ENCODE data around the gene CCDC61.

DNA sequence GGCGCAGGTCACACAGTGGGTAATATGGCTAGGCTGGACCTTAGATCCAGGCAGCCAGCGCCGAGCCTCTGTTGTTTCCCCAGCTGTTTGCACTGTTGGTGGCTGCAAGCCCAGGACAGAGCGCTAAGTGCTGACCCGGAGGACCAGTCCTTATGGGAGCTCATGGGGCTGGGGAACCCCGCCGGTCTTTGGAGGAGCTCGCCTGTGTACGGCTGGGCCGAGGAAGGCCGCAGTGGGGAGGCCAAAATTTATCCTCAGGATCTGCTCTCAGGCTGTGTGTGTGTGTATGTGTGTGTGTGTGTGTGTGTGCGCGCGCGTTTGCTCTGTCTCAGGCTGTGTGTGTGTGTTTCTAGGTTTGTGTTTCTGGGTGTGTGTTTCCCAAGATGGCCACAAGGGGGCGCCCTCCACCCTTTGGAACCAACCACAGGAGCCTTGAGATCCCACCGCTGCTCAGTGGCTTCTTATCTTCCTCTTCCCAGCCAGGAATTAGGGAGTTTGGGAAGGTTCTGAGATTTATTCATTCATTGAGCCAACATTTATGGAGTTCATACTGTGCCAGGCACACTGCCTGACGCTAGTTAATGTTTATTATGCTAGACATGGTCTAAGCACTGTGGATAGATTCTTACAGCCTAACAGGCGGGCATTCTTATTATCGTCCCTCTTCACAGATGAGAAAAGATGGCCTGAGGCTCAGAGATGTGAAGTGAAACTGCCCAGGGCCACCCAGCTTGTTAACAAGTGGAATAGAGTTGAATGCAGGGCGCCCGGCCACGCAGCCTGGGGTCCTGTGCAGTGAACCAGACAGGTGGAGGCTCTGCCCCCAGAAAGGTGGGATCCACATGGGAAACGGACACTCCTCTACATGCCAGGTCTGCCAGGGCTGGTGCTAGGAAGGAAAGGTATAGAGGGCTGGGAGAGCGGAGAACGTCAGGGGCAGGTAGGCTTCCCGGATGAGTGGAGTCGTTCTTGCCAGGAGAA is 14.6 kb downstream of the CCDC61 start:
- TF ChIP-seq, protein P1, sequence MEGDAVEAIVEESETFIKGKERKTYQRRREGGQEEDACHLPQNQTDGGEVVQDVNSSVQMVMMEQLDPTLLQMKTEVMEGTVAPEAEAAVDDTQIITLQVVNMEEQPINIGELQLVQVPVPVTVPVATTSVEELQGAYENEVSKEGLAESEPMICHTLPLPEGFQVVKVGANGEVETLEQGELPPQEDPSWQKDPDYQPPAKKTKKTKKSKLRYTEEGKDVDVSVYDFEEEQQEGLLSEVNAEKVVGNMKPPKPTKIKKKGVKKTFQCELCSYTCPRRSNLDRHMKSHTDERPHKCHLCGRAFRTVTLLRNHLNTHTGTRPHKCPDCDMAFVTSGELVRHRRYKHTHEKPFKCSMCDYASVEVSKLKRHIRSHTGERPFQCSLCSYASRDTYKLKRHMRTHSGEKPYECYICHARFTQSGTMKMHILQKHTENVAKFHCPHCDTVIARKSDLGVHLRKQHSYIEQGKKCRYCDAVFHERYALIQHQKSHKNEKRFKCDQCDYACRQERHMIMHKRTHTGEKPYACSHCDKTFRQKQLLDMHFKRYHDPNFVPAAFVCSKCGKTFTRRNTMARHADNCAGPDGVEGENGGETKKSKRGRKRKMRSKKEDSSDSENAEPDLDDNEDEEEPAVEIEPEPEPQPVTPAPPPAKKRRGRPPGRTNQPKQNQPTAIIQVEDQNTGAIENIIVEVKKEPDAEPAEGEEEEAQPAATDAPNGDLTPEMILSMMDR (IDR thresholded peaks at IDR 0.05): no peak
- TF ChIP-seq POLR2A (IDR thresholded peaks at IDR 0.05): no peak
